ENCODE data around the gene SLC7A7. TPM values are rescaled to one million over a fixed set of nuclear protein-coding genes. Genes with fewer than 3 reads are reported as not detected.
"Not testable (repeated sequence)": the region's sequence is repeated elsewhere in the genome, so short reads cannot be mapped to it uniquely, and the experiment has no call there.

The SLC7A7 gene
- polyA plus RNA-seq, 1 donor from 2014 or later, result not detected

DNA sequence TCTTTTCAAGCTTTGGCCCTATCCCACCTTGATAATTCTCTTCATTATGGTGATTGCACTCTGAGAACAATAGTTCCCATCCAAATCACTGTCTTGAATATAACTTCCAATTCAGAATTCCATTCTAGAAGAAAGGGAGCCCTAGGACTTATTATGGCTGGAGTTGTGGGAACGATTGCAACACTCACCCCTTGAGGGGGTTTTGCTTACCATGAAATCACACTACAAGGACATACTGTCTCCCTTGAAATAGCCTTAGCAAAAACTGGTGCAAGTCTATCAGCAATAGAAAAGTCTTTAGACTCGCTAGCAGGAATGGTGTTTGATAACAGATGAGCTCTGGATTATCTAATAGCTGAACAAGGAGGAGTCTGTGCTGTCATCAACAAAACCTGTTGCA lies 80.1 kb downstream of the SLC7A7 start:
- Histone ChIP-seq H3K4me2 (ENCODE audit: low read length) (no peak overlapping the region), H3K36me3 (ENCODE audit: insufficient read depth, low read length) (no peaks in the 10 kb centered on the region), H3K9ac (ENCODE audit: low read length) (no peak overlapping the region), H3K79me2 (replicated peaks; ENCODE audit: insufficient read depth, low read length) (no peaks in the 10 kb centered on the region), H2AFZ (ENCODE audit: low read depth, low read length) (no peak overlapping the region), H3K4me3 (ENCODE audit: low read length) (no peak overlapping the region), H3K9me3 (ENCODE audit: low read length) (no peaks in the 10 kb centered on the region), H3F3A (ENCODE audit: insufficient read depth, low read length, poor library complexity, severe bottlenecking) (no peaks in the 10 kb centered on the region), H3K27ac (ENCODE audit: low read length) (no peak overlapping the region), H4K20me1 (ENCODE audit: insufficient read depth) (no peaks in the 10 kb centered on the region), H3K27me3 (ENCODE audit: insufficient read depth, low read depth, low read length) (no peaks in the 10 kb centered on the region), H3K9me2 (ENCODE audit: insufficient read depth, low read length) (no peaks in the 10 kb centered on the region)
- no peak for TF ChIP-seq RAD21 (conservative IDR thresholded peaks at IDR 0.05)
- no peak for TF ChIP-seq POLR2AphosphoS5 (IDR thresholded peaks at IDR 0.05)
- no peak for TF ChIP-seq EP300 (conservative IDR thresholded peaks at IDR 0.05; ENCODE audit: poor library complexity, severe bottlenecking)
- TF ChIP-seq TAF1 (IDR thresholded peaks at IDR 0.05; ENCODE audit: low read depth), result no peak
- TF ChIP-seq, protein P1, sequence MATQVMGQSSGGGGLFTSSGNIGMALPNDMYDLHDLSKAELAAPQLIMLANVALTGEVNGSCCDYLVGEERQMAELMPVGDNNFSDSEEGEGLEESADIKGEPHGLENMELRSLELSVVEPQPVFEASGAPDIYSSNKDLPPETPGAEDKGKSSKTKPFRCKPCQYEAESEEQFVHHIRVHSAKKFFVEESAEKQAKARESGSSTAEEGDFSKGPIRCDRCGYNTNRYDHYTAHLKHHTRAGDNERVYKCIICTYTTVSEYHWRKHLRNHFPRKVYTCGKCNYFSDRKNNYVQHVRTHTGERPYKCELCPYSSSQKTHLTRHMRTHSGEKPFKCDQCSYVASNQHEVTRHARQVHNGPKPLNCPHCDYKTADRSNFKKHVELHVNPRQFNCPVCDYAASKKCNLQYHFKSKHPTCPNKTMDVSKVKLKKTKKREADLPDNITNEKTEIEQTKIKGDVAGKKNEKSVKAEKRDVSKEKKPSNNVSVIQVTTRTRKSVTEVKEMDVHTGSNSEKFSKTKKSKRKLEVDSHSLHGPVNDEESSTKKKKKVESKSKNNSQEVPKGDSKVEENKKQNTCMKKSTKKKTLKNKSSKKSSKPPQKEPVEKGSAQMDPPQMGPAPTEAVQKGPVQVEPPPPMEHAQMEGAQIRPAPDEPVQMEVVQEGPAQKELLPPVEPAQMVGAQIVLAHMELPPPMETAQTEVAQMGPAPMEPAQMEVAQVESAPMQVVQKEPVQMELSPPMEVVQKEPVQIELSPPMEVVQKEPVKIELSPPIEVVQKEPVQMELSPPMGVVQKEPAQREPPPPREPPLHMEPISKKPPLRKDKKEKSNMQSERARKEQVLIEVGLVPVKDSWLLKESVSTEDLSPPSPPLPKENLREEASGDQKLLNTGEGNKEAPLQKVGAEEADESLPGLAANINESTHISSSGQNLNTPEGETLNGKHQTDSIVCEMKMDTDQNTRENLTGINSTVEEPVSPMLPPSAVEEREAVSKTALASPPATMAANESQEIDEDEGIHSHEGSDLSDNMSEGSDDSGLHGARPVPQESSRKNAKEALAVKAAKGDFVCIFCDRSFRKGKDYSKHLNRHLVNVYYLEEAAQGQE (IDR thresholded peaks at IDR 0.05; ENCODE audit: borderline replicate concordance), result no peak
- no peak for TF ChIP-seq MXI1 (conservative IDR thresholded peaks at IDR 0.05; ENCODE audit: poor library complexity, severe bottlenecking)
- no peak for TF ChIP-seq EZH2 (IDR thresholded peaks at IDR 0.05; ENCODE audit: borderline replicate concordance, insufficient read depth, low read length, poor library complexity, severe bottlenecking)
- TF ChIP-seq, protein P2, sequence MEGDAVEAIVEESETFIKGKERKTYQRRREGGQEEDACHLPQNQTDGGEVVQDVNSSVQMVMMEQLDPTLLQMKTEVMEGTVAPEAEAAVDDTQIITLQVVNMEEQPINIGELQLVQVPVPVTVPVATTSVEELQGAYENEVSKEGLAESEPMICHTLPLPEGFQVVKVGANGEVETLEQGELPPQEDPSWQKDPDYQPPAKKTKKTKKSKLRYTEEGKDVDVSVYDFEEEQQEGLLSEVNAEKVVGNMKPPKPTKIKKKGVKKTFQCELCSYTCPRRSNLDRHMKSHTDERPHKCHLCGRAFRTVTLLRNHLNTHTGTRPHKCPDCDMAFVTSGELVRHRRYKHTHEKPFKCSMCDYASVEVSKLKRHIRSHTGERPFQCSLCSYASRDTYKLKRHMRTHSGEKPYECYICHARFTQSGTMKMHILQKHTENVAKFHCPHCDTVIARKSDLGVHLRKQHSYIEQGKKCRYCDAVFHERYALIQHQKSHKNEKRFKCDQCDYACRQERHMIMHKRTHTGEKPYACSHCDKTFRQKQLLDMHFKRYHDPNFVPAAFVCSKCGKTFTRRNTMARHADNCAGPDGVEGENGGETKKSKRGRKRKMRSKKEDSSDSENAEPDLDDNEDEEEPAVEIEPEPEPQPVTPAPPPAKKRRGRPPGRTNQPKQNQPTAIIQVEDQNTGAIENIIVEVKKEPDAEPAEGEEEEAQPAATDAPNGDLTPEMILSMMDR (IDR thresholded peaks at IDR 0.05; ENCODE audit: poor library complexity, severe bottlenecking), result no peak
- no peak for TF ChIP-seq SMC3 (conservative IDR thresholded peaks at IDR 0.05; ENCODE audit: poor library complexity)

DNA sequence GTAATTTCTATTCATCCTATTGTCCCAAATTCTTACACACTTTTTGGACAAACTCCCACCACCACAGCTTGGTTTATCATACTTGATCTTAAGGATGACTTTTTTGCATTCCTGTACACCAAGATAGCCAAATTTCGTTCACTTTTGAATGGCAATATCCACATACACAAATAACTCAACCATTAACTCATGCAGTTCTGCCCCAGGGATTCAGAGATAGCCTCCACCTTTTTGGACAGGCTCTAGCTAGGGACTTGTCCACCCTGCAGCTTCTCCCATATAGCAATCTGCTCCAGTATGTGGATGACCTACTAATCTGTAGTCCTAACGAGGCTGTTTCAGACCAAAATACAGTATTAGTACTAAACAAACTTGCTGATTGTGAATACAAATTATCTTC lies 81.4 kb downstream of the SLC7A7 start:
- Histone ChIP-seq H3K27me3 (ENCODE audit: insufficient read depth, low read depth, low read length) (no peaks in the 10 kb centered on the region), H3K27ac (ENCODE audit: low read length) (no peak overlapping the region), H3F3A (ENCODE audit: insufficient read depth, low read length, poor library complexity, severe bottlenecking) (no peaks in the 10 kb centered on the region), H3K79me2 (replicated peaks; ENCODE audit: insufficient read depth, low read length) (no peaks in the 10 kb centered on the region), H3K4me3 (ENCODE audit: low read length) (no peak overlapping the region), H3K9me2 (ENCODE audit: insufficient read depth, low read length) (no peaks in the 10 kb centered on the region), H3K4me2 (ENCODE audit: low read length) (no peak overlapping the region), H4K20me1 (ENCODE audit: insufficient read depth) (no peaks in the 10 kb centered on the region), H3K9ac (ENCODE audit: low read length) (no peak overlapping the region), H2AFZ (ENCODE audit: low read depth, low read length) (no peak overlapping the region), H3K9me3 (ENCODE audit: low read length) (no peaks in the 10 kb centered on the region), H3K36me3 (ENCODE audit: insufficient read depth, low read length) (no peaks in the 10 kb centered on the region)
- TF ChIP-seq SMC3 (conservative IDR thresholded peaks at IDR 0.05; ENCODE audit: poor library complexity) (no peak), MXI1 (conservative IDR thresholded peaks at IDR 0.05; ENCODE audit: poor library complexity, severe bottlenecking) (no peak), EZH2 (IDR thresholded peaks at IDR 0.05; ENCODE audit: borderline replicate concordance, insufficient read depth, low read length, poor library complexity, severe bottlenecking) (no peak), TAF1 (IDR thresholded peaks at IDR 0.05; ENCODE audit: low read depth) (no peak), POLR2AphosphoS5 (IDR thresholded peaks at IDR 0.05) (no peak), RAD21 (conservative IDR thresholded peaks at IDR 0.05) (no peak), EP300 (conservative IDR thresholded peaks at IDR 0.05; ENCODE audit: poor library complexity, severe bottlenecking) (no peak)
- TF ChIP-seq, protein P1 (IDR thresholded peaks at IDR 0.05; ENCODE audit: borderline replicate concordance), result no peak
- TF ChIP-seq, protein P2 (IDR thresholded peaks at IDR 0.05; ENCODE audit: poor library complexity, severe bottlenecking), result no peak

DNA sequence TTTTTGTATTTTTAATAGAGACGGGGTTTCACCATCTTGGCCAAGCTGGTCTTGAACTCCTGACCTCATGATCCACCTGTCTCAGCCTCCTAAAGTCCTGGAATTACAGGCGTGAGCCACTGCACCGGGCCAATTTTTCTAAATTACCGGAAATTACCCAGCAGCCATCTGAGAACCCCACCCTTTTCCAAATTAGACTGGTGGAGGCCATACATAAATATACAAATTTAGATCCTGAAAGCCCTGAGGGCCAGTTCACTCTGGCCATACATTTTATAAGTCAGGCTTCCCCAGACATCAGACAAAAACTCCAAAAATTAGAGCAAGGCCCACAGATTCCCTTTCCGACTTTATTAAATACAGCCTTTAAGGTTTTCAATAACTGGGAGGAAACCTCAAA lies 83.2 kb downstream of the SLC7A7 start:
- H3K36me3 ChIP-seq (ENCODE audit: insufficient read depth, low read length); H3K9ac ChIP-seq (ENCODE audit: low read length); H3K9me2 ChIP-seq (ENCODE audit: insufficient read depth, low read length); H4K20me1 ChIP-seq (ENCODE audit: insufficient read depth); H3K79me2 ChIP-seq (replicated peaks; ENCODE audit: insufficient read depth, low read length); H3K4me2 ChIP-seq (ENCODE audit: low read length); H2AFZ ChIP-seq (ENCODE audit: low read depth, low read length); H3F3A ChIP-seq (ENCODE audit: insufficient read depth, low read length, poor library complexity, severe bottlenecking); H3K4me3 ChIP-seq (ENCODE audit: low read length); H3K9me3 ChIP-seq (ENCODE audit: low read length); H3K27ac ChIP-seq (ENCODE audit: low read length); H3K27me3 ChIP-seq (ENCODE audit: insufficient read depth, low read depth, low read length): not testable (repeated sequence)

All from neural cell (in vitro differentiated cells).